Stimulated activated CD8-positive, alpha-beta memory T cell treated with anti-CD3 and anti-CD28 coated beads, Interleukin-4, amount 100 ng/mL, for 48 hours (primary cell): ENCODE results near the gene C12orf75.
"Not testable (repeated sequence)": the region's sequence is repeated elsewhere in the genome, so short reads cannot be mapped to it uniquely, and the experiment has no call there.

Experiments
- DNase-seq: peaks from one replicate; pipeline ENCODE4 v3.0.0-alpha.2; 2020

C12orf75 gene

DNA sequence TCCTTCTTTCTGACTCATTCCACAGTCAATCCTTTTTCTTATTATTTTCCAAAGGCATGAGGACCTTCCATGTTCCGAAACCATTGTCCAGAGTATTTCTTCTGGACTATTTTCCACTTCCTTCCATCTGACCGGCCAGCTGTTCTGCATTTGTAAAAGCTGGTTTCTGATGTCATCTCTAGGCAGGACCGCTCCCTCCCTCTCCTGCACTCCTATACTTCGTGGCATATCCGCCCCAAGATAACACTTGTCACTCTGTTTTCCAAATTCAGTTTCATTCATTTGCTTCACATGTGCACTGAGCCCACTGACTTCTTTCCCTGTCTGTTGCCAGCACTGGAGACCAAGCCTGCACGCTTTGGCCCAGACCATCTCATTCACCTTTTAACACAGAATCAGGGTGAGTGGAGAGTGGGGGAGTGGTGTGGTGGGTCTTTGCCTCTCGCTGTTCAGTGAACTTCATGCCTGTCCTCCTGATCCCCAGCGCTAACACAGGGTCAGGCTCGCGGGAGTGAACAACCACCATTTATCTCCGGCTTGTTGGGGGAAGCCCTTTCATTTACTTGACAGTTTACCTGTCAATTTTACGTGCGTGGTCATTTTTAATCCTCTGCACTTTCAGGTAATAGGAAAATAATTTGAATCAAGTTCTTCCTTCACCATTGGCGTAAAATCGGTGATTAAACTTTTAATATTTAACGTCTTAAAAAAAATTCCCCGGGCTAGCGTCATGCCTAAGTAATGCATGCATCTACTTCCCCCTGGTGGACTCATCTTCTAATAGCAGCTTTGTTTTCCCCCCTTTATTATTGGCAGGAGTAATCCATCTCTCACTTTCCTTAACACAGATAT, 52.5 kb downstream of the C12orf75 start:
- DNase-seq, result no peak

DNA sequence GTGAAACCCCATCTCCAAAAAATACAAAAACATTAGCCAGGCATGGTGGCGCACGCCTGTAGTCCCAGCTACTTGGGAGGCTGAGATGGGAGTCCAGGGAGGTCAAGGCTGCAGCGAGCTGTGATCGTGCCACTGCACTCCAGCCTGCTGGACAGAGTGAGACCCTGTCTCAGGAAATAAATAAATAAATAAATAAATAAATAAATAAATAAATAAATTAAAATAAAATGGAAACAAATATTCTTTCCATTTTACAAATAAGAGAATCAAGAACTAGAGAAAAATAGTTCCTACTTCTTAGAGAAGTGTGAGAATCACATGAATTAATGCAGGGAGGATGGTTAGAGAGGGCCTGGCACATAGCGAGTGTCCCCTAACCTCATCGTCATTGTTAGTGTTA, 53.7 kb downstream of the C12orf75 start:
- DNase-seq, result no peak

DNA sequence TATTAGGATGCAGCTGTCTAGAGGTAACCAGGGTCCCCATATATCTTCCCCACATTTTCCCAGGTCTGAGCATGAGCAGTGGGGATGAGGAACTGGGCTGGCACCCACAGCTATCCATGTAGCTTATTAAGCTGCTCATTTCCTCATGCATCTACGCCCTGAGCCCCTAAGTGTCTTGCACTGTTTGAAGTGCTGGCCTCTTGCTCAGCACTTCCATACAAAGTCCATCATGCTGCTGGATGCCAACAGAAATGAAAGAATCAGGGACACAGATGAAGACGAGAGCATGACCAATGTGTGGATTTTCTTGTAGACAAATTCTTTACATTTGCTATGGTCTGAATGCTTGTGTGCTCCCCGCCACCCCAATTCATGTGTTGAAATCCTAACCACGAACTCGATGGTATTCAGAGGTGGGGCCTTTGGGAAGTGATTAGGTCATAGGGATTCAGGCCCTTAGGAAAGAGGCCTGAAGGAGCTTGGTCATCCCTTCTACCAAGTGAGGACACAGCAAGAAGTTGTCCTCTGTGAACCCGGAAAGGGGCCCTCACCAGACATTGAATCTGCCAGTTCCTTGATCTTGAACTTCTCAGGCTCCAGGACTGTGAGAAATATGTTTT, 54.5 kb downstream of the C12orf75 start:
- no peak for DNase-seq

DNA sequence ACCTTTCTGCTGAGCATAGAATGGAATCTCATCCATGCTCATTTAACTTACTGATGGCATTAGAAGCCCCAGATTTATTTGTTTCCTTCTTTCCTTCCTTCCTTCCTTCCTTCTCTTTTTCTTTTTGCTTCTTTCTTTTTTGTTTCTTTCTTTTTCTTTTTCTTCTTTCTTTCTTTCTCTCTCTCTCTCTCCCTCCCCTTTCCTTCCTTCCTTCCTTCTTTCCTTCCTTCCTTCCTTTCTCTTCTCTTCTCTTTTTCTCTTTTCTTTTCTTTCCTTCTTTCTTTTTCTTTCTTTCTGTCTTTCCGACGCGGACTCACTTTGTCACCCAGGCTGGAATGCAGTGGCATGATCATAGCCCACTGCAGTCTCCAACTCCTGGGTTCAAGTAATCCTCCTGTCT, 55.9 kb downstream of the C12orf75 start:
- no peak for DNase-seq

DNA sequence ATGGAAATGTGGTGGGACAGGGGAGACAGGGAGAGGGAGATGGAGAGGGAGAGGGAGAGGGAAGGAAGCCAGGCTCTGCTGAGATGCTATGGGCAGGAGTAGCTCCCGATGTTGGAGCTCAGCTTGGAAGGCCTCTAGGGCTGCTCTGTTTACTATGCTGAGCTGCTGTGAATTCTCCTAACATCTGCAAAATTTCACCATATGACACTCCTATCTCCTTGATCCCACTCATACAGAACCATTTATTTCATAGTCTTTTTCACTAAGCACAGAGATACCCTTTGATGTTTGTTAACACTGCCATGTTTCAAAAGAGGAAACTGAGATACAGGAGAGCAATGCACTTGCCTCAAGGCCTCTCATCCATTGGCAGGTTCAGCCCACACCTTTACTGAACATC, 60.7 kb downstream of the C12orf75 start:
- no peak for DNase-seq

DNA sequence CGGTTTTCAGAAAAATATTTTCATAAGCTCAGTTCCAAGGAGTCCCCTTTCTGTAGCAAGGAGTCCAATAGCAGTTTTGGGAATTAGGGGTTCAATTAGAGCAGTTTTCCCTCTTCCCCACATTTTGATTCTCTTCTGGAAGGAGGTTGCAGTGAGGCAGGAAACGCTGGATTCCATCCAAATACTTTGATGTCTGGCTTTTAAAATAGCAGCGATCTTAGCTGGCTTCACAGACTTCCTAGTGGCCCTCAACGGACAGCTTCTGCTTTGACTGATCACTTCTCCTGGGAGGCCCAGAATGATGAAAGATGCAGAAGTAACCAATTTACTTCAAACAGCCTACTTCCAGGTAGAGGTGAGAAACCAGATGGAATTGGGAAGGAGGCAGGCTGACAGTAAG, 63.1 kb downstream of the C12orf75 start:
- DNase-seq, result no peak

DNA sequence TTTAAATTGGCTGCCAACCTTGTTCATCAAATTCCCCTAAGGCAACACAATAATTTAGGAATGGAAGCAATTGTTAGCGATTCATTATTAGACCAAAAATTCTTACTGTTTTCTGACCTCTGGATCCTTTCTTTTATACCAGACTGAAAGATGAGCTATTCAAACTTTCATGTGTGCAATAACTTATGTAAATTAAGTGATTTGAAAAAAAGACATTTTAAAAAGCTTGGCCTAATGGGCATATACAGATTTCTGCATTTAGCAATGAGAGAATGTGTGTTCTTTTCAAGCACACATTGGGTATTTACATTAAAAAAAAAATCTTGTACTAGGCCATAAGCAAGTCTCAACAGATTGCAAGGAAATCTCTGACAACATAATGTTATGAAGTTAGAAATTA, 65.5 kb downstream of the C12orf75 start:
- DNase-seq, result no peak

DNA sequence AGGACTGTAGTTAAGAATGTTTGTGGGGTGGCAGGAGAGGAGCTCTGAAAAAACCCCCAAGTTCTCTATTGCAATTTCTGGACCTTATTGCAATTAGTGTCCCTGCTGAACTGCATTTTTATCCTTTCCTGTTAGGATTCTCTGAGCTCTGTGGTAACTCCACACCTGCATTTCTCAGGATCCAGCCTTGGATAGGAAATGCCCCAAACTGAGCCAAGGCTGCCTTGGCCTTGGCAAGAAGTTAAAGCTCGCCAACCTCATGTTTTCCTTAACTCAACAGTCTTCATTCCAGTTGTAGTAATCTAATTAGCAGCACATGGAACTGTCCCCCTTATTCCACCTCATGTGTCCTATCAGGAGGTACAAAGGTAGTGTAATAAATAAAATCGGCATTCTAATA, 66.5 kb downstream of the C12orf75 start:
- no peak for DNase-seq

DNA sequence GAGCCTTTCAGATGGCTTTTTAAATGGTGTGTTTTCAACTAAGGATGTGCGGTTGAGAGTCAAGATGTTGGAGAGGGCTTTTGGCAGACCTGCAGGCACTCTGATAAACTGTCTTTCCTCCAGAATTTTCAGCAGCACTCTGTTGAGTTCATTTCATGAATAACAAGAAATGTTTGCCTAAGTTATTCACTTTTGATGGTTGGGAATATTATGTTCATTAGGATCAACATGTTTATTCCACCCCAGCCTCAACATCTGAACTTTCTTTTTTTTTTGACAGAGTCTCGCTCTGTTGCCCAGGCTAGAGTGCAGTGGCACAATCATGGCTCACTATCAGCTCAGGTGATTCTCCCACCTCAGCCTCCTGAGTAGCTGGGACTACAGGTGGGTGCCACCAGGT, 68.4 kb downstream of the C12orf75 start:
- DNase-seq, result no peak

DNA sequence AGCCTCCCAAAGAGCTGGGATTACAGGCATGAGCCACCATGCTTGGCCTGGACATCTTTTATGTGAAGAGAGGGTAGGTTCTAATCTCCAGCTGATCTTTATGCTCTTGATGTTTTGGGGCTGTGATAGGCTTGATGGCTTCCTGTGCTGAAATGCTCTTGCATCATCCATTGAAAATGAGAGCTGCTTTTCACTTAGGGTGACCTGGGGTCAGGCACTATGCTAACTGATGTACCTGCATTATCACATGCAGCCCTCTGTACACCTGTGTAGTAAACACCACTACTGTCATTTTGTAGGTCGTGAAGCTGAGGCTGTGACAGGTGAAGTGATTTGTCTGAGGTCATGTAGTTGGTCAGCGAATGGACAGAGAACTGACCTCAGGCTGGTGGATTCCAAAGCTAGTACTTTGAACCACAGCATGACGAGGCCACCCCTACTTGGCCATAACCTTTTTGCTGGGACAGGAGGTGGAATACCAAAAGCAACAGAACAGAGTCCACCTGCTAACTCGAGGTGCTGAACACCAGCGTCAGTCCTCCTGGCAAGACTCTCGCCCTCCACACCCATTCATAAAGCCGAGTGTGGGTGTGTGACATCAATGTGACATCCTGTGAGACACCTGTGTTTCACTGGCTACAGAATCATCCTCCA, 69.1 kb downstream of the C12orf75 start:
- no peak for DNase-seq

DNA sequence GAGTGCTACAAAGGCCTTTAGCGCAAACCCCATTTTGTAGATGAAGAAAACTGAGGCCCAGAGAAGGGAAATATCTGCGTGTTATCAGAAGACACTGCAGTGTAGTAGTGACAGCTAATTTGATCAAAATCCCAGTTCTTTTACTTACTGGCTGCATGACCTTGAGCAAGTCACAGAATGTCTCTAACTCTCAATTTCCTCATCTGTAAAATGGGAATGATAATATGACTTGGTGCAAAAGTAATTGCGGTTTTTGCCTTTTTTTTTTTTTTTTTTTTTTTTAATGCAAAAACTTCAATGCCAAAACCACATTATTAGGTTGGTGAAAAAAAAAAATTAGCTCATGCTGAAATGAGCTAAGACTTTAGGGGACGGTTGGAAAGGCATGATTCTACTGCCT, 69.7 kb downstream of the C12orf75 start:
- DNase-seq, result no peak

DNA sequence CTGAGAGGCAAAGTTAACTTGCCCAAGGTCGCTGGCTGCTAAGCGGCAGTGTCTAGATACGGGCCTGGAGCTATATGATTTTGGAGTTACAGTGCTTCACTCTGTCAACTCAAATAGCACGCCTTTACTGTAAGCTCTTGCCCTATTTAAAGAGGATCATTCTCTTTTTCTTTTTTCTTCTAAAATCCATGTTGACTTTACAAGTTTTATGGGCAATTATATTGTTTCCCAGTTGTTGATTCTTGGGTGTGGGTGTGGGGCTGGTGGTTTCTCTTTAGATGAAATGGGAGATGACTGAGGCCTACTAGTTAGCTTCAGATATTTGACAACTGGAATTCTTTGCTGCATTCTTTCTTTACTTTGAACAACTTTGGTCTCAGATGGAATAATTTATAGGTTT, 70.7 kb downstream of the C12orf75 start:
- no peak for DNase-seq

DNA sequence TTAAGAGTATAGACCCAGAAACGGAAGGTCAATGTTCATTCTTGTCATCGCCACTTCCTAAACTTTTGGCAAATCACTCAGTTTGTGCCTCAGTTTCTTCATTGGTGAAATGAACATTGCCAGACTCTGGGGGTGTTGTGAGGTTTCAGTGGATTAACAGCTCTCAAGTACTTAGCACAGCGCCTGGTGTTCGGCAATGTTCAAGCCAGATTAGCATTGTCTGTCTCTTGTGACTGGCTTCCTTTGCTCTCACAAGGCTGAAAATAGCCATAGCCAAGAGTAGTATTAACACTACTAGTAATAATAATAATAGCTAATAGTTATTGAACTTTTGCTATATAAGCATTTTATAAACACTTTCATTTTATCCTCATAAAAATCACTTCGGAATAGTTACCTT, 71.9 kb downstream of the C12orf75 start:
- DNase-seq, result no peak

DNA sequence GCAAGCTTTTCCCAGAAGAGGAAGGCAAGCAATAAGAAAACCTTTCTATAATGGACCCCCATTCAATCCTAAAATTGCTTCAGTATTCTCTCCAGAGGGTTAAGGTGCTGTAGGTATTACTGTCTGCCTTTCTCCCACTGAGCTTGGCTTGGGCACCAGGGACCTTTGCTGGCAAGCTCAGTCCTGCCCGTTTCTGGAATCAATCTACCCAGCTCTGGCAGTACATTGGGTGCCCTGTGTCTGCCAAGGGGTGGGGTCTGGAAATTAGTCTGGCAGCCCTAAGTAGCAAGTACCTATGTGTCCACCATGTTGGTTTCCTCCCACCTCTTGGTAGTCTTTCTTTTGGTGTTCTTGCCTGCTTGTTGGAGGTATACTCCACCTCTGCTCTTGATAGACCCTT, 72.6 kb downstream of the C12orf75 start:
- no peak for DNase-seq

DNA sequence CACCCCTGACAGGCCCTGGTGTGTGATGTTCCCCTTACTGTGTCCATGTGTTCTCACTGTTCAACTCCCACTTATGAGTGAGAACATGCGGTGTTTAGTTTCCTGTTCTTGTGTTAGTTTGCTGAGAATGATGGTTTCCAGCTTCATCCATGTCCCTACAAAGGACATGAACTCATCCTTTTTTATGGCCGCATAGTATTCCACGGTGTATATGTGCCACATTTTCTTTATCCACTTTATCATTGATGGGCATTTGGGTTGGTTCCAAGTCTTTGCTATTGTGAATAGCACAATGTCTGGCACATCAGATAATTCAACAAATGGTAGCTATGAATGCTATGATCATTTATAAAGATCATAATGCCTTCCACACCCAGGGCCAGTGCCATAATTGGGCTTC, 73.6 kb downstream of the C12orf75 start:
- DNase-seq, result not testable (repeated sequence)

DNA sequence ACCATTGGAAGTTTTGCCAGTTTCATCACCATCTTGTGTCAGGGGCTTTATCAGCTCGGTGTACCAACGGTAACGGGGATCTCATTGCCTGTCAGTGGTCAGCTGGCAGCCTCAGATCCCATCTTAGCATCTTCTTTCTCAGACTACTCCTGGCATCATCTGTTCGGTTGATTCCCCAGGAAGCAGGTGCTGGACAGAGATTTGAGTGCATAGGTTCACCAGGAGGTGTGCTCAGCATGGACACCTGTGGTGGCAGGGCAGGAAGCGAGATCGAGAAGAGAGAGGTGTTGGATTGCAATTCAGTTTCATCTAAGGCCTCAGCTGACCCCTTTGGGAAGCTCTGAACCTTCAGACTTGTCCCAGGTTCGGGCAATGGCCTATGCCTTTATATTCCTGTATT, 76.0 kb downstream of the C12orf75 start:
- no peak for DNase-seq

DNA sequence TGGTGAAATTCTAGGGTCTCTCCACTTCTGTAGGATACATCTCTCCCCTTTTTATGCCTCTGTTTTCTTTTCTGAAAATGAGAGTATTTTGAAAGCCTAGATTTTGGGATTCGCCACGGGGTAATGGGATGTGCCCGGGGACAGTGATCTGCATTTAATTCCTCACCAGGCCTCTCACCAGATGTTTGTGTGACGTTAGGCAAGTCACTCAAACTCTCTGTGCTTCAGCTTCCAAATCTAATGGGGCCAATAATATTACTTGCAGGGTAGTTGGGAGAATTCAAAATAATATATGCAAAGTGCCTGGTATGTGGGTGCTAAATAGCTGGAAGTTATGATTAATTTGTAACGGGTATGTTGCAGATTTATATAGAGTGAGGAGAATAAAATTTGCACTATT, 78.8 kb downstream of the C12orf75 start:
- no peak for DNase-seq

DNA sequence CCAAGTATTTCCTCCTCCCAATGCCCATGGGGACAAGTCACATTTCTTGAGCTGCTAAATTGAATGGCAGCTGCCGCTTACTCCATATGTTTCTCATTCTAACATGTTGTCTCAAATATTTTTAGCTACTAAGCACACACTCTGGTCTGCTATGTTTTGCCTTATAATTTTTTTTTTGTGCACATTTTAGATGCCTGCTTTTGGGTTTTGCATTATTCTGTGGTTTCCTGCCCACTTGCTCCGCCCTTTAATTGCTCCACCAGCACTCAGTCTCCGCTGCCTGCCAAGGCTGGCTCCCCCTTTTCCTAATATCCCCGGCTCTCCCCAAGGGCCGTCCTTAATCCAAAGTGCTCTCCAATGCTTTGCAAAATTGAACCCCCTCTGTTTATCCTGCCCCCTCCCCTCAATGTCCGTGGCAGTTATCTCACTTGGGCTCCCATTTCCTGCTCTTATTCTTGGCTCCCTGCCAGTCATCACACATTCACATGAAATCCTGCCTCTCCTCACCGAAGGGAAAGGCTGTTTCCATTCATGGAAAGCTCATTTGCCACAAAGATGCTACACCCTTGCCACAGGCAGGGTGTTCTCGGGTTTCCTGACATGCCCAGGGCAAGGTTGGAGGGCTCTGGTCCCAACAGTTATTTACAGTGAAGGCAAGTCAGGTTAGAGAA, 79.4 kb downstream of the C12orf75 start:
- no peak for DNase-seq

DNA sequence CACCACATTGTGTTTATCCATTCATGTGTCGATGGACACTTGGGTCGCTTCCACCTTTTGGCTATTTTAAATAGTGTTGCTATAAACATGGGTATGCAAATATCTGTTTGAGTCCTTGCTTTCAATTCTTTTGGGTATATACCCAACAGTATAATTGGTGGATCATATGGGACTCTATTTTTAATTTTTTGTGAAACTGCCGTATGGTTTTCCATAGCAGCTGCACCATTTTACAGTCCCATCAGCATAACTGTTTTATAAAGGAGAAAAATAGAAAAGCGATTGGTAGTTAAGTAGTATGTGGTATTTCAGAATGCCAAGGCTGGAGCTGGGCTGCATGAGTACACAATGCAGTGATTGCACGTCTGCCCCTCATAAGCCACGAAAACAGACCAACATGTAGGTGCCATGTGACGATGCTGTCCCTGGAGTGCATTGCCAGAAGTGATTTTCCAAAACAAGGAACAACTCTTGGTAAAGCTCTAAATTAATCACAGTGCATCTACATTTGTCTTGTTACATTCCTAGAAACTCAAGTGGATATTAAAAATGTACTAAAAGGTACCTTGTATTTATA, 83.5 kb downstream of the C12orf75 start:
- no peak for DNase-seq

DNA sequence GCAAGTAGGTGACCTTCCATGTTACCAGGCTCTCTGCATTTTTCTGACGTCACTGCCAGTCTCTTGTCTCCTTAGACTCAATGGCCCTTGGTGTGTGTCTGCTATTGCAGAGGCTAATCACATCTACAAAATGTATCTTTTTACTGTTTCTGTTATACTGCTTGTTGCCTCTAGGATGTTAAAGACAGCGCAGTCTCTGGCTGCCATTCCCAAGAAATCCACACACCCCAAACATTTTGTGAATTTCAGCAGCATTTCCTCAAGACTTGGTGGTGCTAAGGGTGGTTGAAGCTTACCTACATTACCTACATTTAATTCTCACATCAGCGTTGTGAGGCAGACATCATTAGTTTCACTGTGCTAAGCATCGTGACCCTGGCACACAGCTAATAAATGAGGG, 87.2 kb downstream of the C12orf75 start:
- no peak for DNase-seq

DNA sequence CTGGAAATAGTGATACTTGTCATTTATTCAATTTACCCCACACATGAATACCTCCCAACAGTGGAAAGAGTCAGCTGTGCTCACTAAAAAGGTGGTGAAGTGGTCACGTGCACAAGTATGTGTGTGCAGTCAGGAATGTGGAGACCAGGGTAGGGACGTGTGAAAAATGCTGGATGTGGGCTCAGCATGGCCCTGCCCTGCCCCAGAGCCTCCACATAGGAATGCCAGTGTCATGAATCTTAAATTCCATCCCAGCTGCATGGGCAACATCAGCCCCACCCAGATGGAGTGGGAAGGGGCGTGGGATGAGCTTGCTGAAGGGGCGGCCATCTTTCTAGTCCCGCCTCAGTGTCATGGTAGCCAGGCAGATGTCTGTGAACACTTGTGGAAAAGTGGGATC, 87.7 kb downstream of the C12orf75 start:
- no peak for DNase-seq

DNA sequence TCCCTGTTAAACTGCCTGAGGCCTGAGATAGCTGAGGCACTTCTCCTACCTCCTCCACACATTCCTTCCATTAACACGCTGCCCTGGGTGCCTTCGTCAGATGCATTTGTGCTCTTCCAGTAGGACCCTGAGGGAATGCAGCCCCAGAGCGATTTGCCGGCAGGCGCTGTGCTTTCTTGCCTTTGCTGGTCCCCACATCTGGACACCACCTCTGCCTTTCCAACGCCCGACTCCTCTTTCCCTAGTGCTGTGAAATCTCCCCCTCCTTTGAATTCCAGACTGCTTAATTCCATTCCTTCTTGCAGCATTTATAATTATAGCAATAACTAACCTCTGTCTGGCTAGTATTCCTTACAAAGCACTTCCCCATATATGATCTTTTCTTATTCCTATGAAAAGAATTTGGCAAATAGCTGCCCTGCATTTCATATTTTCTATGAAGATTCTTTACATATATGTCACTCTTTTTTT, 88.4 kb downstream of the C12orf75 start:
- no peak for DNase-seq

DNA sequence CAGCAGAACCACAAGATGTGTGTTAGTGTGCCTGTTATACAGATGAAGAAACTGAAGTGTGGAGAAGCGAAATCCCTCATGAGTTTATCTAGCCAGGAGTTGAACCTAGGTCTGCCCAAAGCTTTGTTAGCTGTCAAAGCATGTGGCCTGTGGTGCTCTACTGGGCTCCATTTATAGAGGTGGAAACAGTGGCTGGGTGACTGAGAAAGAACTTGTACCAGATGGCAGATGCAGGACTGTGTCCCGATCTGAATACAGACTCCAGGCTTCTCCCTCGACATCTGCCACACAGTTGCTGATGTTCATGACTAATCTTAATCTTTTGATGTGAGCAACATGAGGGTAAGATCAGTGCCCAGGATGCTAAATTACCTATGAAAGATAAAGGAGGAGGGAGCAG, 89.1 kb downstream of the C12orf75 start:
- DNase-seq, result no peak
